BE2C (cell line): Measurements from ENCODE around the gene ZNF30. TPM values are rescaled to one million over a fixed set of nuclear protein-coding genes. Genes with fewer than 3 reads are reported as not detected.

Source experiments
- DNase-seq: peaks from one replicate; pipeline ENCODE4 v3.0.0-alpha.2; 2020
- H3K27me3 ChIP-seq: fragments of 250-450 bp; sonication (Bioruptor Pico); 2 replicates; pipeline ENCODE4 v1.5.1; 2020; ENCODE audit warnings: mild to moderate bottlenecking
- H3K36me3 ChIP-seq: fragments of 250-450 bp; sonication (Bioruptor Pico); 2 replicates; pipeline ENCODE4 v1.5.1; 2020; ENCODE audit warnings: mild to moderate bottlenecking
- H3K4me1 ChIP-seq: fragments of 250-450 bp; sonication (Bioruptor Pico); 2 replicates; pipeline ENCODE4 v1.5.1; 2020
- H3K4me3 ChIP-seq: 2 replicates; pipeline ENCODE4 v1.5.1; 2011; ENCODE audit warnings: low read depth, low read length
- H3K9me3 ChIP-seq: fragments of 250-450 bp; sonication (Bioruptor Pico); 2 replicates; pipeline ENCODE4 v1.5.1; 2020
- CTCF ChIP-seq: IDR thresholded peaks from 2 replicates; pipeline ENCODE4 v1.5.1; 2012; ENCODE audit warnings: mild to moderate bottlenecking, low read depth, low read length
- polyA plus RNA-seq: library from polyadenylated mRNA; unstranded; fragments of >200 nt; gene quantifications from one replicate; pipeline ENCODE4 v1.2.1, GENCODE V29; 2012; ENCODE audit warnings: low read depth, missing spikeins; ENCODE audit not compliant: insufficient read length, insufficient read depth

Gene ZNF30
- 19.2 TPM for polyA plus RNA-seq

- no peak for TF ChIP-seq CTCF
- Histone ChIP-seq H3K4me3 (peak within 1 kb of the TSS; percentile 87), H3K36me3 (peaks cover 6% of the 10 kb centered on the region; the same call in 1 of the 2 replicates), H3K27me3 (no peaks in the 10 kb centered on the region), H3K4me1 (no peaks in the 10 kb centered on the region), H3K9me3 (no peaks in the 10 kb centered on the region; the same call in 1 of the 2 replicates)
- DNase-seq, result peak; percentile 92
Measured at GRCh38 chr19:34926685-34927375, at the start of gene ZNF30. TSS of gene ZNF30 (plus strand) at chr19:34926903. CDS start at chr19:34929948, 3,045 bp downstream.

- Histone ChIP-seq H3K4me3 (no peak overlapping the region), H3K9me3 (0 out of 2 replicates have a peak, but pooled peaks cover 3% of the 10 kb centered on the region), H3K27me3 (no peaks in the 10 kb centered on the region), H3K4me1 (no peaks in the 10 kb centered on the region), H3K36me3 (no peaks in the 10 kb centered on the region)
- no peak for DNase-seq
- no peak for TF ChIP-seq CTCF
Measured at GRCh38 chr19:34879563-34879962, 47.1 kb upstream of the ZNF30 start.

GRCh38 chr19:34880034-34880433 is 46.7 kb upstream of the ZNF30 start:
- DNase-seq, result no peak
- Histone ChIP-seq H3K4me1 (no peaks in the 10 kb centered on the region), H3K27me3 (no peaks in the 10 kb centered on the region), H3K4me3 (no peak overlapping the region), H3K9me3 (0 out of 2 replicates have a peak, but pooled peaks cover 3% of the 10 kb centered on the region), H3K36me3 (no peaks in the 10 kb centered on the region)
- no peak for TF ChIP-seq CTCF

DNA sequence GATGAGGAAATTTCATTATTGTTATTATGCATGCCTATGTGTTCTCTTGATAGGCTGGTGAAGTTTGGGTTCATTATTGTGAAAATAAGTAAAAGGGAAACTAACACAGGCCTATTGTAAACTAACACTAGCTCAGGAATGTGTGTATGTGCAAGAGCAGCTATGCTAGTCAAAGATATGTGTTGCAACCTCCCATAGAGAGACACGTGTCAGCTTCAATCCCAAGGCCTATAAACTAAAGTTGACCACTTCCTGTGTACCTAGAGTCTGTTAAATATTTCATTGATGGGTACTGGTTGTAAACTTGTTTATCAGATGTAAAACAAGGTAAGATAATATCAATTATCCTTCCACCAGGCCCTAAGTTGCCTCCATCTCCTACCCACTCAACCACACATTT is 44.7 kb upstream of the ZNF30 start:
- DNase-seq, result no peak
- Histone ChIP-seq H3K4me3 (no peak overlapping the region), H3K27me3 (no peaks in the 10 kb centered on the region), H3K4me1 (no peaks in the 10 kb centered on the region), H3K9me3 (0 out of 2 replicates have a peak, but pooled peaks cover 3% of the 10 kb centered on the region), H3K36me3 (no peaks in the 10 kb centered on the region)
- no peak for TF ChIP-seq CTCF

DNA sequence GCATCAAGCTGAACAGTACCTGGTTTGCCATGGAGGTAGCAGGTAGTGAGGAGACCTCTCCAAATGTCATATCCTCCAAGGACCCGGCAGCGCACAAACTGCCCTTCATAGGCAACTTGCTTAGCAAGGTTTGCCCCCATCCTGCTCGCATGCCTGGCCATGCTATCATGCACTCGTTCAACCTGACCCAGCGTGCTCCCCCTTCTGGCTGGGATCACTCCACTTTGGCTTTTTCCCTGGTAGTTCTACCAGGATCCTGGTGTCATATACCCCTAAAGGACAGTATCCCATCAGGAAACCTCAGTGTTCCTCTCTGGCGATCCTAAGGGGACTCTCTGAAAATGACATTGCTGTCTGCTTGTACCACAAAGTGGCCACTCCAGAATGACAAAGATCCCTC is 38.6 kb upstream of the ZNF30 start:
- Histone ChIP-seq H3K9me3 (no peaks in the 10 kb centered on the region; the same call in 1 of the 2 replicates), H3K27me3 (no peaks in the 10 kb centered on the region), H3K36me3 (no peaks in the 10 kb centered on the region), H3K4me3 (no peak overlapping the region), H3K4me1 (no peaks in the 10 kb centered on the region)
- TF ChIP-seq CTCF, result 0 out of 2 replicates have a peak, but pooled peaks have one; percentile 12
- DNase-seq, result no peak

DNA sequence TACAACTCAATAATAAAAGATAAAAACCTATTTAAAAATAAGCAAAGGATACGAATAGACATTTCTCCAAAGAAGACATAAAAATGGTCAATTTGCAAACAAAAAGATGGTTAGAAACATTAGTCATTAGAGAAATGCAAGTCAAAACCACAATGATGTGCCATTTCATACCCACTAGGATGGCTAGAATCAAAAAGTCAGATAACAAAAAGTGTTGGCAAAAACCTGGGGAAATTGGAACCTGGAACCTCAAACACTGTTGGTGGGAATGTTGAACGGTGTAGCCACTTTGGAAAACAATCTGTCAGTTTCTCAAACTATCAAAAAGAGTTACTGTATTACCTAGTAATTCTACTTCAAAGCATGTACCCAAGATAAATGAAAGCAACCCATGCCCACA is 26.5 kb upstream of the ZNF30 start:
- DNase-seq, result no peak
- Histone ChIP-seq H3K4me3 (no peak overlapping the region), H3K9me3 (no peaks in the 10 kb centered on the region), H3K27me3 (0 out of 2 replicates have a peak, but pooled peaks cover 4% of the 10 kb centered on the region), H3K4me1 (no peaks in the 10 kb centered on the region), H3K36me3 (no peaks in the 10 kb centered on the region)
- TF ChIP-seq CTCF, result no peak
